Measurements from ENCODE around the gene FZR1.

DNA sequence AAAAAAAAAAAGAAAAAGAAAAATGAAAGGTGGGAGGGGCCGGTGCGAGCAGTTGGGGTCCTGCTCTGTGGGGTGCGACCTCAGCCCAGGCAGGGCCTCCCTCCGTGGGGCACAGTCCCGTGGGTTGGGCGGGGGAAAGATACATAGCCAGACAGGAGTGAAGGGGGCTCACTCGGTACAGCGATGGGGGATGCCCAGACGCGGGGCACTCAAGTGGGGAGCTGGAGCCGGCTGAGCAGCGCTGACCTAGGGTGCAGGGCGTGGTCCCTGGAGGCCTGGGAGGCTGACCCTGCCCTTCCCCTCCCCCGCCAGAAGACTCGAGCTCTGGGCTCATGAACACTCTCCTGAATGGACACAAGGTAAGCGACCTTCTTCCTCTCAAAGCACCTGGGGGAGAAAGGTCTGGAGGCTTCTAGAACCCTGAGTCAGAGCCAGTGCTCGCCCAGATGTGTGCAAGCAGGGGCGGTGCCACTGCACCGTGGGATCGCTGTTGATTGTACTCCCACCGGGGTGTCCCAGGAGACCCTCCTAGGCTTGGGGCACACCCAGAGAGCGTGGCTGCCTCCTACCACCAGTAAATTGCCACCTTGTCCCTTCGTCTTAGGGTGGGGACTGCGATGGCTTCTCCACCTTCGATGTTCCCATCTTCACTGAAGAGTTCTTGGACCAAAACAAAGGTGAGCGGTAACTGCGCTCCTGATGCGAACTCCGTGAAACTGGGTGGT, 70.0 kb downstream of the FZR1 start:
- TF ChIP-seq CTCF (conservative IDR thresholded peaks at IDR 0.05) (no peak), EZH2 (IDR thresholded peaks at IDR 0.05; ENCODE audit: low read depth) (no peak)
